Vagina (tissue), 2 donors: ENCODE data around the gene COL18A1. TPM values are rescaled to one million over a fixed set of nuclear protein-coding genes. Genes with fewer than 3 reads are reported as not detected.
"Not testable (repeated sequence)": the region's sequence is repeated elsewhere in the genome, so short reads cannot be mapped to it uniquely, and the experiment has no call there.

ENCODE experiments used
- DNase-seq, 2 donors: peaks; one replicate each; pipeline ENCODE4 v3.0.0-alpha.2; 2017; ENCODE audit errors: extremely low spot score in 2 of 2
- H3K27ac ChIP-seq: fragments of 200-600 bp; sonication (generic); one replicate; pipeline ENCODE4 v1.5.1; 2019
- H3K27me3 ChIP-seq: fragments of 200-600 bp; sonication (generic); one replicate; pipeline ENCODE4 v1.5.1; 2019
- H3K36me3 ChIP-seq, 2 donors: fragments of 200-600 bp; sonication (generic); one replicate each; pipeline ENCODE4 v1.5.1; 2017 to 2019
- H3K4me1 ChIP-seq: fragments of 200-600 bp; sonication (generic); one replicate; pipeline ENCODE4 v1.5.1; 2019
- H3K4me3 ChIP-seq, 2 donors: fragments of 200-600 bp; sonication (generic); 1 replicate in 1 of 2; 2 replicates in 1 of 2; pipeline ENCODE4 v1.5.1; 2016 to 2019
- H3K9me3 ChIP-seq: fragments of 200-600 bp; sonication (generic); one replicate; pipeline ENCODE4 v1.5.1; 2019
- CTCF ChIP-seq, 3 experiments: fragments of 450-650 bp in 2 of 3; fragments of 200-600 bp in 1 of 3; sonication (generic) in 1 of 3; IDR thresholded peaks; one replicate each; pipeline ENCODE4 v1.5.1; 2017 to 2019; ENCODE audit warnings: antibody characterized with exemption in 3 of 3, mild to moderate bottlenecking in 2 of 3, moderate library complexity in 2 of 3
- POLR2A ChIP-seq, 2 donors: fragments of 450-650 bp; IDR thresholded peaks; one replicate each; pipeline ENCODE4 v1.6.1; 2017; ENCODE audit warnings: antibody characterized with exemption in 2 of 2, mild to moderate bottlenecking in 2 of 2, moderate library complexity in 2 of 2
- POLR2AphosphoS5 ChIP-seq, 2 donors: sonication (generic); formaldehyde crosslinking; IDR thresholded peaks; one replicate each; pipeline ENCODE4 v1.9.0; 2017; ENCODE audit warnings: antibody characterized with exemption in 2 of 2, mild to moderate bottlenecking in 2 of 2, low read depth in 1 of 2; ENCODE audit not compliant: insufficient read depth in 1 of 2
- intact Hi-C: fragments of 100-400 bp; cut with DNase I; formaldehyde crosslinking; loops from one replicate; pipeline ENCODE4 v1.15.1; 2023
- total RNA-seq: library from RNA; depleted of rRNA; stranded (reverse); fragments of >200 nt; gene quantifications from one replicate; pipeline ENCODE4 v1.2.3, GENCODE V29; 2016

The COL18A1 gene
- total RNA-seq, 1 donor from 2014 or later, result 86.7 TPM

DNA sequence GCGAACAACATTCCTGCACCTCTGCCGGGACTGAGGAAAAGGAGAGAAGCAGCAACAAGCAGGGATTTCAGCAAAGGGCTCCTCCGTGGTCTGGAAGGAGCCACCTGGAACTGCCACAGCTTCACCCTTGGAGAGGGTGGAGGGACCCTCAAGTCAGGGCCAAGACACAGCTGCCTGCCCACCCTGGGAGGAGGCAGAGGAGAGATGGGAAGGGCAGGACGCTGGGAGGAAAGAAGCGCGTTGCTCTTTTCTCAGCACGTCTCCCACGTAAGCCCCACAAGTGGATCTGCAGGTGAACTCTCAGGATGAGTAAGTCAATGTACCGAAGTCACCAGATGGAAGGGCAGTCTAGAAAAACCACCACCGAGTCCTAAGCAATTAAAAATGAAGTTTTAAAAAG is 97.6 kb downstream of the COL18A1 start:
- no peak overlapping the region for H3K27ac ChIP-seq
- H3K36me3 ChIP-seq, result peaks cover 0 to 17% of the 10 kb centered on the region in 2 donors
- no peak for DNase-seq
- TF ChIP-seq POLR2AphosphoS5 (IDR thresholded peaks at IDR 0.05; ENCODE audit: insufficient read depth in 1 of 2, low read depth in 1 of 2) (no peak), CTCF (IDR thresholded peaks at IDR 0.05) (no peak), POLR2A (IDR thresholded peaks at IDR 0.05) (no peak)
- intact Hi-C loops, result no loop called here
- H3K4me3 ChIP-seq, result no peak overlapping the region
- no peaks in the 10 kb centered on the region for H3K4me1 ChIP-seq
- H3K27me3 ChIP-seq, result no peaks in the 10 kb centered on the region
- no peaks in the 10 kb centered on the region for H3K9me3 ChIP-seq

DNA sequence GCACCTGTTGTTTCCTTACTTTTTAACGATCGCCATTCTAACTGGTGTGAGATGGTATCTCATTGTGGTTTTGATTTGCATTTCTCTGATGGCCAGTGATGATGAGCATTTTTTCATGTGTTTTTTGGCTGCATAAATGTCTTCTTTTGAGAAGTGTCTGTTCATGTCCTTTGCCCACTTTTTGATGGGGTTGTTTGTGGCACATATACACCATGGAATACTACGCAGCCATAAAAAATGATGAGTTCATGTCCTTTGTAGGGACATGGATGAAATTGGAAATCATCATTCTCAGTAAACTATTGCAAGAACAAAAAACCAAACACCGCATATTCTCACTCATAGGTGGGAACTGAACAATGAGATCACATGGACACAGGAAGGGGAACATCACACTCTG is 98.3 kb downstream of the COL18A1 start:
- H3K27me3 ChIP-seq, H3K4me3 ChIP-seq, H3K27ac ChIP-seq, H3K9me3 ChIP-seq, DNase-seq, intact Hi-C loops, H3K4me1 ChIP-seq: not testable (repeated sequence)
- H3K36me3 ChIP-seq, result peaks cover 0 to 12% of the 10 kb centered on the region in 2 donors

DNA sequence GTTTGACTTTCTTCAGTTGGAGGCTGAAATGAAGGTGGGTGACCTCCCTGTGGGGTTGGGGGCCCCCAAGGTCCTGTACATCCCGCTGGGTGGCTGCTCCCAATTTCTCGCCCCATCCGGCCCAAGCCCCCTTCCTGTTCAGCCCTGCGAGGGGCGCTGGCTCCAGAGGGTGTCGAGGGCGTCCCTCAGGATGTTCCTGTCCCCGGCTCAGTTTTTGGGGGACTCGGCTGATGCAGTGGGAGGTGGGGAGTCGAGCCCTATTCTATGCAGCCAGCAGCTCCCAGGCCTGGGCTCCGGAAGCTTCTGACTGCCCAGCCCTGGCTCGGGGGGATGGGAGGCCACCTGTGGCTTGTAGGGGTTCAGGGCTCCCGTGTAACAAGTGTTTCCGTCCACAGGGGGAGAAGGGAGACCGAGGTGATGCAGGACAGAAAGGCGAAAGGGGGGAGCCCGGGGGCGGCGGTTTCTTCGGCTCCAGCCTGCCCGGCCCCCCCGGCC is 99.1 kb downstream of the COL18A1 start:
- H3K4me1 ChIP-seq, result no peaks in the 10 kb centered on the region
- no peaks in the 10 kb centered on the region for H3K9me3 ChIP-seq
- no peak overlapping the region for H3K27ac ChIP-seq
- intact Hi-C loops, result no loop called here
- no peak for DNase-seq
- no peak overlapping the region for H3K4me3 ChIP-seq
- TF ChIP-seq POLR2AphosphoS5 (IDR thresholded peaks at IDR 0.05; ENCODE audit: insufficient read depth in 1 of 2, low read depth in 1 of 2) (no peak), POLR2A (IDR thresholded peaks at IDR 0.05) (no peak), CTCF (IDR thresholded peaks at IDR 0.05) (no peak)
- peaks cover 0 to 4% of the 10 kb centered on the region in 2 donors for H3K36me3 ChIP-seq
- H3K27me3 ChIP-seq, result no peaks in the 10 kb centered on the region

GRCh38 chr21:45504516-45505415 is 99.8 kb downstream of the COL18A1 start:
- TF ChIP-seq POLR2AphosphoS5 (IDR thresholded peaks at IDR 0.05; ENCODE audit: insufficient read depth in 1 of 2, low read depth in 1 of 2) (no peak), CTCF (IDR thresholded peaks at IDR 0.05) (no peak), POLR2A (IDR thresholded peaks at IDR 0.05) (no peak)
- Histone ChIP-seq H3K27ac (no peak overlapping the region), H3K27me3 (no peaks in the 10 kb centered on the region), H3K4me1 (no peaks in the 10 kb centered on the region), H3K4me3 (no peak overlapping the region), H3K36me3 (no peaks in the 10 kb centered on the region), H3K9me3 (no peaks in the 10 kb centered on the region)
- DNase-seq, result no peak
- intact Hi-C loops, result no loop called here

- Histone ChIP-seq H3K4me3 (no peak overlapping the region), H3K9me3 (no peaks in the 10 kb centered on the region), H3K36me3 (peaks cover 0 to 3% of the 10 kb centered on the region in 2 donors), H3K27ac (no peak overlapping the region), H3K27me3 (no peaks in the 10 kb centered on the region), H3K4me1 (no peaks in the 10 kb centered on the region)
- intact Hi-C loops, result no loop called here
- TF ChIP-seq POLR2A (IDR thresholded peaks at IDR 0.05) (no peak), POLR2AphosphoS5 (IDR thresholded peaks at IDR 0.05; ENCODE audit: insufficient read depth in 1 of 2, low read depth in 1 of 2) (no peak), CTCF (IDR thresholded peaks at IDR 0.05) (no peak)
- no peak for DNase-seq
These were observed 100.6 kb downstream of the COL18A1 start for GRCh38 chr21:45505416-45506021.
